Cardiac muscle cell (in vitro differentiated cells and primary cell): ENCODE measurements around the gene SLC4A8. TPM values are rescaled to one million over a fixed set of nuclear protein-coding genes. Genes with fewer than 3 reads are reported as not detected.

Experiments
- DNase-seq, 2 donors: peaks; one replicate each; pipeline versions ENCODE4 v3.0.0 to v3.0.0-alpha.2; 2010 to 2017; ENCODE audit warnings: low read depth in 1 of 2, low spot score in 1 of 2
- H3K27ac ChIP-seq: fragments of 200-600 bp; sonication (generic); 2 replicates; pipeline ENCODE4 v1.5.1; 2016
- H3K27me3 ChIP-seq: fragments of 200-600 bp; sonication (generic); 2 replicates; pipeline ENCODE4 v1.6.0; 2016; ENCODE audit warnings: control low read depth
- H3K36me3 ChIP-seq: fragments of 200-600 bp; sonication (generic); 2 replicates; pipeline ENCODE4 v1.5.1; 2016; ENCODE audit warnings: control low read depth
- H3K4me1 ChIP-seq: fragments of 200-600 bp; sonication (generic); 2 replicates; pipeline ENCODE4 v1.8.1; 2017; ENCODE audit warnings: low read depth, mild to moderate bottlenecking, mixed run types
- H3K4me3 ChIP-seq: fragments of 200-600 bp; sonication (generic); 2 replicates; pipeline ENCODE4 v1.5.1; 2016; ENCODE audit warnings: mild to moderate bottlenecking
- H3K9me3 ChIP-seq: fragments of 200-600 bp; sonication (generic); 2 replicates; pipeline ENCODE4 v1.5.1; 2017; ENCODE audit warnings: low read depth, mild to moderate bottlenecking, control low read depth
- CTCF ChIP-seq: IDR thresholded peaks from 2 replicates; pipeline ENCODE4 v1.5.1; 2012; ENCODE audit warnings: low read depth, mild to moderate bottlenecking, low read length
- polyA plus RNA-seq: library from polyadenylated mRNA; unstranded; fragments of >200 nt; fragmentation: Nextera tagmentation; extraction: Ambion mirVana; gene quantifications from 2 replicates; pipeline ENCODE4 v1.2.1, GENCODE V29; 2016
- total RNA-seq: library from RNA; depleted of rRNA; stranded (reverse); fragments of >200 nt; gene quantifications from 2 replicates; pipeline ENCODE4 v1.2.3, GENCODE V29; 2016

The SLC4A8 gene
- total and polyA plus RNA-seq, 2 experiments from 2014 or later: 1.9 to 4.9 TPM

- no peak for TF ChIP-seq CTCF
- H3K4me3 ChIP-seq: no peak overlapping the region
- H3K27me3 ChIP-seq: no peaks in the 10 kb centered on the region
- no peak for DNase-seq
- no peak overlapping the region for H3K27ac ChIP-seq
- H3K9me3 ChIP-seq: no peaks in the 10 kb centered on the region
- no peaks in the 10 kb centered on the region for H3K4me1 ChIP-seq
- H3K36me3 ChIP-seq: no peaks in the 10 kb centered on the region
Observed at GRCh38 chr12:51434305-51434704, 9.7 kb downstream of the SLC4A8 start.

- Histone ChIP-seq H3K4me3 (no peak overlapping the region), H3K9me3 (no peaks in the 10 kb centered on the region), H3K27ac (no peak overlapping the region), H3K36me3 (no peaks in the 10 kb centered on the region), H3K4me1 (no peaks in the 10 kb centered on the region), H3K27me3 (no peaks in the 10 kb centered on the region)
- no peak for TF ChIP-seq CTCF
- no peak for DNase-seq
Observed at GRCh38 chr12:51437431-51437830, 12.8 kb downstream of the SLC4A8 start.

- TF ChIP-seq CTCF: no peak
- no peak for DNase-seq
Observed at GRCh38 chr12:51439330-51439729, 14.7 kb downstream of the SLC4A8 start.

GRCh38 chr12:51441583-51441982 is 17.0 kb downstream of the SLC4A8 start:
- DNase-seq: peak in 1 of 2 donors; percentile 71
- no peak for TF ChIP-seq CTCF
- Histone ChIP-seq H3K4me1 (no peaks in the 10 kb centered on the region), H3K4me3 (no peak overlapping the region), H3K9me3 (no peaks in the 10 kb centered on the region), H3K36me3 (no peaks in the 10 kb centered on the region), H3K27ac (no peak overlapping the region), H3K27me3 (no peaks in the 10 kb centered on the region)

More at GRCh38 chr12:51439330-51439729, 14.7 kb downstream of the SLC4A8 start:
- no peaks in the 10 kb centered on the region for H3K9me3 ChIP-seq
- H3K27ac ChIP-seq: no peak overlapping the region
- H3K36me3 ChIP-seq: no peaks in the 10 kb centered on the region
- H3K27me3 ChIP-seq: no peaks in the 10 kb centered on the region
- H3K4me3 ChIP-seq: no peak overlapping the region
- H3K4me1 ChIP-seq: no peaks in the 10 kb centered on the region

GRCh38 chr12:51442324-51442723 is 17.7 kb downstream of the SLC4A8 start:
- TF ChIP-seq CTCF: no peak
- Histone ChIP-seq H3K27me3 (no peaks in the 10 kb centered on the region), H3K36me3 (no peaks in the 10 kb centered on the region), H3K4me3 (no peak overlapping the region), H3K9me3 (no peaks in the 10 kb centered on the region), H3K4me1 (no peaks in the 10 kb centered on the region), H3K27ac (no peak overlapping the region)
- peak in 1 of 2 donors; percentile 15 for DNase-seq

GRCh38 chr12:51443573-51443972 is 18.9 kb downstream of the SLC4A8 start:
- Histone ChIP-seq H3K27me3 (no peaks in the 10 kb centered on the region), H3K27ac (no peak overlapping the region), H3K4me3 (no peak overlapping the region), H3K9me3 (no peaks in the 10 kb centered on the region), H3K36me3 (no peaks in the 10 kb centered on the region), H3K4me1 (no peaks in the 10 kb centered on the region)
- TF ChIP-seq CTCF: no peak
- no peak for DNase-seq
